Parathyroid adenoma (tissue), 2 donors: ENCODE measurements around the gene DCP2.

Experiments used
- H2AFZ ChIP-seq: fragments of 300-600 bp; sonication (generic); one replicate; pipeline ENCODE4 v1.7.0; 2017; ENCODE audit warnings: antibody characterized with exemption, mild to moderate bottlenecking
- H3K27ac ChIP-seq: fragments of 300-600 bp; sonication (generic); one replicate; pipeline ENCODE4 v1.7.0; 2017
- H3K27me3 ChIP-seq: fragments of 300-600 bp; sonication (generic); one replicate; pipeline ENCODE4 v1.7.0; 2017; ENCODE audit warnings: low read length; ENCODE audit not compliant: control insufficient read depth, insufficient read depth
- H3K36me3 ChIP-seq: fragments of 300-600 bp; sonication (generic); one replicate; pipeline ENCODE4 v1.7.0; 2017; ENCODE audit warnings: low read length; ENCODE audit not compliant: control insufficient read depth, insufficient read depth
- H3K4me1 ChIP-seq: fragments of 300-600 bp; sonication (generic); one replicate; pipeline ENCODE4 v1.7.0; 2017; ENCODE audit warnings: control low read depth
- H3K4me2 ChIP-seq: fragments of 300-600 bp; sonication (generic); one replicate; pipeline ENCODE4 v1.7.0; 2017; ENCODE audit warnings: low read length
- H3K4me3 ChIP-seq: fragments of 300-600 bp; sonication (generic); one replicate; pipeline ENCODE4 v1.7.0; 2017; ENCODE audit warnings: low read depth, low read length
- H3K79me2 ChIP-seq: fragments of 300-600 bp; sonication (generic); one replicate; pipeline ENCODE4 v1.7.0; 2017; ENCODE audit warnings: control low read depth
- H3K9ac ChIP-seq: fragments of 300-600 bp; sonication (generic); one replicate; pipeline ENCODE4 v1.7.0; 2017; ENCODE audit warnings: mild to moderate bottlenecking
- H3K9me3 ChIP-seq: fragments of 300-600 bp; sonication (generic); one replicate; pipeline ENCODE4 v1.7.0; 2017; ENCODE audit warnings: low read length; ENCODE audit not compliant: control insufficient read depth
- CTCF ChIP-seq: fragments of 300-600 bp; sonication (generic); IDR thresholded peaks from one replicate; pipeline ENCODE4 v1.7.0; 2017; ENCODE audit warnings: antibody characterized with exemption, mild to moderate bottlenecking
- donor health status: primary hyperparathyroidism.

The DCP2 gene

GRCh38 chr5:112978836-112979235 lies 2.2 kb downstream of the DCP2 start:
- no peak overlapping the region for H3K27ac ChIP-seq
- H3K9ac ChIP-seq, result no peak overlapping the region

GRCh38 chr5:112979723-112980122 lies 3.1 kb downstream of the DCP2 start:
- peaks cover 9% of the 10 kb centered on the region for H3K4me1 ChIP-seq
- peaks cover 51% of the 10 kb centered on the region for H3K79me2 ChIP-seq
- no peak overlapping the region for H3K9ac ChIP-seq
- H3K9me3 ChIP-seq, result no peaks in the 10 kb centered on the region
- no peak overlapping the region for H3K4me2 ChIP-seq
- H3K27me3 ChIP-seq, result no peaks in the 10 kb centered on the region
- H3K36me3 ChIP-seq, result no peaks in the 10 kb centered on the region
- no peak overlapping the region for H3K4me3 ChIP-seq
- no peak overlapping the region for H2AFZ ChIP-seq
- H3K27ac ChIP-seq, result no peak overlapping the region
- TF ChIP-seq CTCF, result no peak

More at GRCh38 chr5:112978836-112979235, 2.2 kb downstream of the DCP2 start:
- no peaks in the 10 kb centered on the region for H3K36me3 ChIP-seq
- H3K4me1 ChIP-seq, result peaks cover 6% of the 10 kb centered on the region
- no peak overlapping the region for H3K4me2 ChIP-seq
- H2AFZ ChIP-seq, result no peak overlapping the region
- no peaks in the 10 kb centered on the region for H3K27me3 ChIP-seq
- H3K79me2 ChIP-seq, result peaks cover 46% of the 10 kb centered on the region
- no peak for TF ChIP-seq CTCF
- no peak overlapping the region for H3K4me3 ChIP-seq
- H3K9me3 ChIP-seq, result no peaks in the 10 kb centered on the region

GRCh38 chr5:112983363-112983762 lies 6.8 kb downstream of the DCP2 start:
- no peaks in the 10 kb centered on the region for H3K36me3 ChIP-seq
- H3K79me2 ChIP-seq, result peaks cover 47% of the 10 kb centered on the region
- no peak for TF ChIP-seq CTCF
- H2AFZ ChIP-seq, result no peak overlapping the region
- H3K9ac ChIP-seq, result no peak overlapping the region
- peaks cover 3% of the 10 kb centered on the region for H3K4me1 ChIP-seq
- H3K27ac ChIP-seq, result no peak overlapping the region
- H3K27me3 ChIP-seq, result no peaks in the 10 kb centered on the region
- H3K9me3 ChIP-seq, result no peaks in the 10 kb centered on the region
- no peak overlapping the region for H3K4me2 ChIP-seq
- no peak overlapping the region for H3K4me3 ChIP-seq

- TF ChIP-seq CTCF, result no peak
- Histone ChIP-seq H2AFZ (no peak overlapping the region), H3K4me1 (peaks cover 3% of the 10 kb centered on the region), H3K79me2 (peaks cover 38% of the 10 kb centered on the region), H3K9me3 (no peaks in the 10 kb centered on the region), H3K27ac (no peak overlapping the region), H3K27me3 (no peaks in the 10 kb centered on the region), H3K4me2 (no peak overlapping the region), H3K4me3 (no peak overlapping the region), H3K36me3 (no peaks in the 10 kb centered on the region), H3K9ac (no peak overlapping the region)
Observed at GRCh38 chr5:112986224-112986623, 9.6 kb downstream of the DCP2 start.

GRCh38 chr5:112995764-112996618 lies 19.4 kb downstream of the DCP2 start:
- Histone ChIP-seq H3K27me3 (no peaks in the 10 kb centered on the region), H3K4me3 (no peak overlapping the region), H3K4me1 (no peaks in the 10 kb centered on the region), H3K9ac (no peak overlapping the region), H3K9me3 (no peaks in the 10 kb centered on the region), H3K4me2 (no peak overlapping the region), H3K27ac (no peak overlapping the region), H3K79me2 (peaks cover 12% of the 10 kb centered on the region), H3K36me3 (no peaks in the 10 kb centered on the region), H2AFZ (no peak overlapping the region)
- peak; percentile 95 for TF ChIP-seq CTCF
